OCI-M2 (cell line): ENCODE data around the gene HOXC10.

Experiments
- DNase-seq: peaks from one replicate; lab custom pipeline; 2025; ENCODE audit not compliant: unreplicated experiment; lab: John Stamatoyannopoulos, UW

Gene HOXC10

DNA sequence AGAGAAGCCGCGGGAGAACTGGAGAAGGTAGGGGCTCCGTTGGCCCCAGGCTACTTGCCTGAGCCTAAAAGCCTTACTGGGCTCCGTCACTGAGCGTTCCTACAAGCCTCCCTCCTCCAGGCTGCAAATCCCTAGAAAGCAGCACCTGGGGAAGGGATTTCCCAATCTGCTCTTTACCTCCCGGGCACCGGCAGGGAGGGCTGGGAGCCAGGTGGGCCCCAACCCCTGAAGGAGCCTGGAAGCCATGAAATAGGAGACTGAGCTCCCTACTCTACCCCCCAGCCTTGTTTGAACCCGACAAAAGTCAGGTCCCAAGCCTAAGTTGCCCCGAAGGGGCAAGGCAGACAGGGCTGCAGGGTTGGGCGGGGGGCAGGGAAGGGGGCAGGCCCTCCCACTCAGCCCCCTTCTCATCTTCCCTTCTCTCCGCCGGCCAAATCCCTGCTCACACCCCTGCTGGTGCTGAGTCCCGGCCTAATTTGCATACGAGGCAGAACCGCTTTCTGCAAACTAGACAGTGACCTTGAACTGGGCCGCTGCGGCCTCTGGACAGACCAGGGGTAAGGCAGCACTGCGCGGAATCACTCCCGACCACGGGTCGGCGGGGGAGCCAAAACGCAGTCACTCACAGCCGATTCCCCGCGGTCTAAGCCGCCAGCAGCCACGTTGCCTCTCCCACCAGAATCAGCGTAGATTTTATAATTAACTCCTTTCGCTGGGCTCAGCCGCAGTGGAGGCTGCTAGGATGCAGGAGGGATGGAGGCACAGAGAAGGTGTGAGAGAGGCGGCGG, 34.0 kb upstream of the HOXC10 start:
- DNase-seq, result no peak

- DNase-seq, result no peak
Measured at GRCh38 chr12:53951577-53952334, 33.2 kb upstream of the HOXC10 start.

- no peak for DNase-seq
Measured at GRCh38 chr12:53952335-53952694, 32.6 kb upstream of the HOXC10 start.

- no peak for DNase-seq
Measured at GRCh38 chr12:53952871-53953734, 31.8 kb upstream of the HOXC10 start.

DNA sequence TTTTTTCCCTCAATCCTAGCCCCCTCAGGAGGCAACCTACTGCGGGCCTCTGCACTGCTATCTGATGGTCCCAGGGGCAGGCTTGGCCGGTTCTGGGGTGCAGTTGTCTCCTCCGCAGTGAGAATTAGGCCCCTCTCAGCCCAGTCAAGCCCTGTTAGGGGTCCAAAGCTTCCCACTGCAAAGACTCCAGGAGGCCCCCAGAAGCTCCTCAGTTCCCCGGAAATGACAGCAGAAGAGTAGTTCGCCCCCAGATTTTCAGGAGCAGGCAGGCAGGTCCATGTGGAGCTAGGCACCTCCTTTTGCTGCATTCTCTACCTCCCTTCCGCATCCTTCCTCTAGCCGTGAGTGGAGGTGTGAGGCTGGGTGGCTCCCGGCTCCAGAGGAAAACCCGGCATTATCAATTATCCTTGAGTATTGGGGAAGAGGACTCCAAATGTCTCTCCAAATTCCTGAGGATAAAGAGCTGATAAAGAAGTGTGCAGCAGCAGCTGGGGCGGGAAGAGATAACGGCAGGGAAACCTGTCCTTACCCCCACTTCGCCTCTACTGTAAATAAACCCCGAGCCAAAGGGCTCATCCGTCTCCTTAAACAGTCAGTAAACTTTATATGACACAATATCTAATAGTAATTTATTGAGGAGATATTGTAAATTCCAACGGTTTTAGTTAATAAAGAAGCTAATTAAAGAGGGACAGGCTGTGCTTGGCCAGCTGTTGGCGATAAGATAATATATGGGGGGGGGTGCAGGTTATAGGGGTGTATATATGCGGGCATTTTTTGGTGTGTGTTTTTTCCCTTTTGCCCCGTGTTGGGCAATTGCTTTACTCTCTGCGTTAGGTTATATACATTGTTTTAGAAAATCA, 30.9 kb upstream of the HOXC10 start:
- DNase-seq, result no peak

DNA sequence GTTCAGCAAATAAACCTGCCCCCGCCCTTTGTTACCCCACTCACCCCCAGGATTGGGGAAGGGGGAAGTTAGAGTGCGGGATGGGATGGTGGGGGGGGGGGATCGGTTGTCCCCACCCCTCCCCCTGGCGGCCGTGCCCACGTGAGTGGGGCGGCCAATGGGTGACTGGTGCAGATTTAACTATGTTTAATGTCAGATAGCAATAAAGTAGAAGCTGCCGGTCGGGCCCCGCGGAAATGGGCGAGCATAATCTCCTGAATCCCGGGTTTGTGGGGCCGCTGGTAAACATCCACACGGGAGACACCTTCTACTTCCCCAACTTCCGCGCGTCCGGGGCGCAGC, 30.3 kb upstream of the HOXC10 start, which contains the start of gene HOXC12:
HOXC12 (plus strand) TSS at position 210 of the 342 bp plus-strand sequence; CDS start at position 237, 27 bp downstream.
- DNase-seq, result no peak

GRCh38 chr12:53955036-53955775, 29.7 kb upstream of the HOXC10 start:
- no peak for DNase-seq

- no peak for DNase-seq
Measured at GRCh38 chr12:53955776-53956250, 29.1 kb upstream of the HOXC10 start.

DNA sequence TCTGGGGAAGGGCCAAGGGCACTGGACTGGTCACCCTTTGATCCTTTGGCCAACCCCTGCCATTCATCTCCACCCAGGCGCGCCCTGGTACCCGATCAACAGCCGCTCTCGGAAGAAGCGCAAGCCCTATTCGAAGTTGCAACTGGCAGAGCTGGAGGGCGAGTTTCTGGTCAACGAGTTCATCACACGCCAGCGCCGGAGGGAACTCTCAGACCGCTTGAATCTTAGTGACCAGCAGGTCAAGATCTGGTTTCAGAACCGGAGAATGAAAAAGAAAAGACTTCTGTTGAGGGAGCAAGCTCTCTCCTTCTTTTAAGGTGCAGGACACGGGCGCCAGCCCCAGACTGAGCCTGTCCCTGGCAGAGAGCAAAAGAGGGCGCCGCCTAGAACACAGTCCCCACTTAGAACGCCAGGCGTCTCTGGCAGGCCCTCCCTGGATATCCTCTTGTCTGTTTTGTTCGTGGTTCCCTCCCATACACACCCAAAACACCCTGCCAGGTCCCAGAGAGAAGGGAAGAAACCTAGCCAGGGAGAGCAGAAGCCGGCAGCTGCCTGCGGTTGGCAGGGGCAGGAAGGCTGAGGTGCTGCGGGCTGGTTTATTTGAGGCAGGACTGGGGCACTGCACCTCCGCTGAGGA, 28.6 kb upstream of the HOXC10 start:
- no peak for DNase-seq

- no peak for DNase-seq
Measured at GRCh38 chr12:53956914-53957536, 27.9 kb upstream of the HOXC10 start.

DNA sequence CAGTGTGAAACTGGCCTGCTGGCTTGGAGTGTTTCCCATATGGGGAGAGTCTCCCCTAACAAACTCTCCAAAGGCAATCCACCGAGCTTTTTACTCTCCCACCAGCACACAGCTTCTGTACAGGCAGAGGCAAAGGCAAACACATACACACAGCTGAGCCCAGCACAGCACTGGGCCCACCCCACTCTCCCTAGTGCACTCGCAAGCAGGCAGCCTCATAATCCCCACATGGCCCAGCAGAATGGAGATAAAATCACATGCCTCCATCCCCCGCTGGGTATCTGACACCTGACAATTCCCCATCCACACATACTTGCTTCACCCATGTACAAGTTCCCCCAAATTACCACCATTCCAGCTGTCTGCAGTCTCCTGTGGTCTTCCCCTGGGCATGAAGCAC, 26.8 kb upstream of the HOXC10 start:
- no peak for DNase-seq

DNA sequence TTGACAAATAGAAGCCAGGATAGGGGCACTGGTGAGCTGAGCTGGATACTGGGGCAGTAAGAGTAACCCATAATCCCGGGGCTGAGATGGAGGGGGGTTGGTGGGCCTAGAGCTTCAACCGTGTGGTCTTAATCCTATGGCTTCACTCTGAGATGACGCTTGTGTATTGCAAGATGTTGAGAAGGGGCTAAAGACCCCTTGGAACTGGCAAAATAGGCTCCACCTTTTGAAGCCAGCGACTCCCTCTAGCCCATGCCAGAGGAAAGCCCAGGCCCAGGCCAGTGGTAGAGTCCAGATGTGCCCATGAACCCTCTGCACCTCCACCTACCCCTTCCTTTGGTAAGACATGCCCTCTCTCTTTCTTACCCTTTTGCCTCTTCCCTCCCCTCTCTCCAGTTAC, 25.6 kb upstream of the HOXC10 start:
- no peak for DNase-seq

GRCh38 chr12:53960187-53961024, 24.5 kb upstream of the HOXC10 start:
- DNase-seq, result no peak

- DNase-seq, result no peak
Measured at GRCh38 chr12:53961025-53961761, 23.8 kb upstream of the HOXC10 start.

GRCh38 chr12:53963005-53963404, 21.9 kb upstream of the HOXC10 start:
- DNase-seq, result no peak

GRCh38 chr12:53963434-53964314, 21.3 kb upstream of the HOXC10 start:
- DNase-seq, result no peak
